GM12892 (cell line): ENCODE measurements around the gene ATOH8.
"Not testable (repeated sequence)": the region's sequence is repeated elsewhere in the genome, so short reads cannot be mapped to it uniquely, and the experiment has no call there.

Experiments used
- DNase-seq: peaks from one replicate; pipeline ENCODE4 v3.0.0; 2011; ENCODE audit not compliant: insufficient read length
- FAIRE-seq: peaks from 2 replicates; lab custom pipeline; 2011; peaks lifted over from hg19 to GRCh38; lab: Jason Lieb, UNC
- POLR2A ChIP-seq: IDR thresholded peaks from 2 replicates; pipeline ENCODE4 v1.6.1; 2011; ENCODE audit warnings: low read depth, low read length, control low read depth
- POLR2AphosphoS5 ChIP-seq: IDR thresholded peaks from 2 replicates; pipeline ENCODE4 v1.6.1; 2011; ENCODE audit warnings: low read depth, low read length, control low read depth
- TAF1 ChIP-seq: IDR thresholded peaks from 2 replicates; pipeline ENCODE4 v1.6.1; 2011; ENCODE audit warnings: low read depth, mild to moderate bottlenecking, control low read depth, low read length, borderline replicate concordance

ATOH8 gene

DNA sequence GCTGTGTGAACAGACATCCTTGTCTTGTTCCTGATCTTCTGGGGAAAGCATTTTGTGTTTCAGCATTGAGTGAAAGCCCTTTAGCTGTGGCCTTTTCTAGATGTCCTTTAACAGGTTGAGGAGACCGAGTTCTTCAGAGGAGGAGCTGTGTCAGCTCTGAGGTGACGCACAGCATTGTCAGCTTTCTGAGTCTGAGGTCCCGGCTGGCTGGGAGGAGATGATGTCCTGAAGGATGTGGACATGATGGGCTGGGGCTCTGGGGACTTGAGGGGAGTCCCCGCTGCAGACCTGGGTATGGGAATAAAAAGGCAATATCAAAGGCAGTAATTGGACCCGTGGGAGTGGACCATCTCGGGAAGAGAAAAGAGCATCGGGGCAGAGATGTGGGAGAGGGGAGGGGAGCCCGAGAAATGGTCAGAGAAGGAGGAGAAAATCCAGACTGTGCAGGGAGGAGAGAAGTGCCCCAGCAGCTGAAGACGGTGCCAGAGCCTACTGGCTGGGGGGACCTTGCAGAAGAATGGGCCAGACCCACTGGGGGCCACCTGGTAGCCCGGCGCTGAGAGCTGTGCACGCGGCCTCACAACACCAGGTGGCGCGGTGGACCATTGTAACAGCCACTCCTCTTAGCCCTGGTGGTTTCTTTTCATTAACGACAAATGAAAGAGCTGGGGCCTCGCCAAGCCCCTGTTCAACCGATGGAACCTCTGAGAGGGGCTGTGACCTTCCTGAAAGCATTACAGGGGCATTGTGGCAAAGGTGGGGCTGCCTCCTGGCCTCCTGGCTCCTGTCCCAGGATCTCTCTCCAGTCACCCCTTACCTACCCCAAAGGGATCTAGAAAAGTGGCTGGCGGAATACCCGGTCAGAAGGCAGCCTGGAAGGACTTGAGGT lies 73.4 kb downstream of the ATOH8 start:
- no peak for TF ChIP-seq POLR2AphosphoS5
- no peak for TF ChIP-seq TAF1
- no peak for TF ChIP-seq POLR2A
- peak; percentile 46 for FAIRE-seq
- peak; percentile 54 for DNase-seq

DNA sequence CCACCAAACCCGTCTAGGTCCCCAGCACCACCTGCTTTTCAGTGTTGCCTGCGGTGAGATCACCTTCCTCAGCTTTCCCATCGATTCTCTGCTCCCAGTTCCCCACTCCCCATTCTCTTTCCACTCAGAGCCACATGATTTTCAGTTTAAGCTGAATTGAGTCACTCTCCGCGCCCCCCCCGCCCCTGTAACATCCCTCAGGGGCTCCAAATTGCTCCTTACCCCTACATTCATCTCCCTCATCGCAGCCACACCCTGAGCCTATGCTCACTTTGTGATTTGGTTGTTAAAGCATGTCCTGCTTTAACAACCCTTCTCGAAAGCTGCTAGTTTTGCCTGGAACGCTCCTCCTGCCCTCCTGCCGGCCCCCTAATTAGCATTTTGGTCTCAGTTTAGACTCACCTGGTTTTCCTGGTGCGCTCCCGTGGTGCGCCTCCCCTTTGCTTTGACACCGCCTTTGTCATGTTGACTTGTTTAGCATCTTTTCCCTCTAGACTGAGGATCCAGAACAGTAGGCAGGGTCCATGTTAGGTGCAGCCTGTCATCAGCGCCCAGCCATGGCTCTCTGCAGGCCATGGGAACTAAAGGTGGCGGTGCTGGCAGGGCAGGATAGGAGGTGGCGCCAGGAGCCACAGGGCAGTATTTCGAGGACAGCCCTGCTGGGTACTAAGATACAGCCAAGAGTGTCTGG lies 74.2 kb downstream of the ATOH8 start:
- no peak for FAIRE-seq
- no peak for TF ChIP-seq POLR2A
- no peak for TF ChIP-seq POLR2AphosphoS5
- TF ChIP-seq TAF1 = no peak

GRCh38 chr2:85828725-85829124 lies 74.9 kb downstream of the ATOH8 start:
- no peak for FAIRE-seq
- DNase-seq = no peak
- no peak for TF ChIP-seq POLR2AphosphoS5

More for the DNA sequence above, 74.2 kb downstream of the ATOH8 start:
- no peak for DNase-seq

DNA sequence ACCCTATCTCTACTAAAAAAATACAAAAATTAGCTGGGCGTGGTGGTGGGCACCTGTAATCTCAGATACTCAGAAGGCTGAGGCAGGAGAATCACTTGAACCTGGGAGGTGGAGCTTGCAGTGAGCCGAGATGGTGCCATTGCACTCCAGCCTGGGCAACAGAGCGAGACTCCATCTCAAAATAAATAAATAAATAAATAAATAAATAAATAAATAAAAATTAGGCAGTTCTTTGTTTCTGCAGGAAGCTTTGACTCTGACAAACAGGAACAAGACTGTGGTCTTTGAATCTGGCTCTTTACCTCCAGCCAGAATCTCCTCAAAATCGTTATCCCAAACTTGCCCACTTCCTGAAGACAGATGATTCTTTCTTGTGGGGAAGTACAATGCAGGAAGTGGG lies 75.6 kb downstream of the ATOH8 start:
- DNase-seq, FAIRE-seq: not testable (repeated sequence)

DNA sequence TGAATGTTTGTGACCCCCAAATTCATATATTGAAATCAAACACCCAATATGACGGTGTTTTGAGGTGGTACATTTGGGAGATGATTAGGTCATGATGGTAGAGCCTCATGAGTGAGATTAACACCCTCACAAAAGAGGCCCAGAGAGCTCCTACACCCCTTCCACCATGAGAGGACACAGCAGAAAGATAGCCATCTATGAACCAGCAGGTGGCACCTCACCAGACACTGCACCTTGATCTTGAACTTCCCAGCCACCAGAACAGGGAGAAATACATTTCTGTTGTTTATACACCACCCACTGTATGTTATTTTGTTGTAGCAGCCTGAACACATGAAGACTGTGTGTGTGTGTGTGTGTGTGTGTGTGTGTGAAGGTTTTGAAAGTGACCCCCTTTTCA lies 76.9 kb downstream of the ATOH8 start:
- TF ChIP-seq POLR2A (no peak), TAF1 (no peak), POLR2AphosphoS5 (no peak)
- DNase-seq = no peak
- no peak for FAIRE-seq

GRCh38 chr2:85831735-85832134 lies 77.9 kb downstream of the ATOH8 start:
- no peak for FAIRE-seq
- no peak for DNase-seq
- no peak for TF ChIP-seq TAF1
- no peak for TF ChIP-seq POLR2AphosphoS5
- no peak for TF ChIP-seq POLR2A

GRCh38 chr2:85834466-85834865 lies 80.7 kb downstream of the ATOH8 start:
- FAIRE-seq = no peak
- no peak for DNase-seq
- TF ChIP-seq TAF1 = no peak
- no peak for TF ChIP-seq POLR2AphosphoS5
- no peak for TF ChIP-seq POLR2A
